Spleen (tissue), 11 donors: Measurements from ENCODE around the gene LAMC1. TPM values are rescaled to one million over a fixed set of nuclear protein-coding genes. Genes with fewer than 3 reads are reported as not detected.

ENCODE experiments used
- DNase-seq: peaks from one replicate; pipeline ENCODE4 v3.0.0-alpha.2; 2020
- H3K27ac ChIP-seq, 8 donors: fragments of 200-600 bp; sonication (generic) in 7 of 8; 1 replicate in 4 of 8; 2 replicates in 4 of 8; pipeline versions ENCODE4 v1.5.0 to v1.8.0; 2016 to 2021; ENCODE audit warnings: inconsistent platforms in 4 of 8, mild to moderate bottlenecking in 4 of 8, moderate library complexity in 1 of 8
- H3K27me3 ChIP-seq, 7 donors: fragments of 200-600 bp; sonication (generic) in 6 of 7; replicated peaks in 1 of 7; 1 replicate in 4 of 7; 2 replicates in 3 of 7; pipeline versions ENCODE4 v1.5.0 to v1.8.0; 2016 to 2021; ENCODE audit warnings: inconsistent platforms in 3 of 7, mild to moderate bottlenecking in 1 of 7
- H3K36me3 ChIP-seq, 6 donors: fragments of 200-600 bp; sonication (generic) in 5 of 6; 1 replicate in 4 of 6; 2 replicates in 2 of 6; pipeline versions ENCODE4 v1.5.0 to v1.8.0; 2016 to 2021; ENCODE audit warnings: inconsistent platforms in 2 of 6
- H3K4me1 ChIP-seq, 6 donors: fragments of 200-600 bp; sonication (generic) in 5 of 6; 1 replicate in 3 of 6; 2 replicates in 3 of 6; pipeline versions ENCODE4 v1.5.0 to v1.8.0; 2016 to 2021; ENCODE audit warnings: inconsistent platforms in 3 of 6
- H3K4me3 ChIP-seq, 8 donors: fragments of 200-600 bp; sonication (generic) in 7 of 8; 1 replicate in 4 of 8; 2 replicates in 4 of 8; pipeline versions ENCODE4 v1.5.0 to v1.8.0; 2016 to 2021; ENCODE audit warnings: inconsistent platforms in 4 of 8, mild to moderate bottlenecking in 4 of 8, moderate library complexity in 2 of 8
- H3K9me3 ChIP-seq, 8 donors: fragments of 200-600 bp; sonication (generic) in 7 of 8; 1 replicate in 4 of 8; 2 replicates in 4 of 8; pipeline versions ENCODE4 v1.5.0 to v1.8.0; 2016 to 2021; ENCODE audit warnings: inconsistent platforms in 4 of 8
- CTCF ChIP-seq, 11 experiments: fragments of 200-600 bp in 7 of 11; fragments of 450-650 bp in 4 of 11; sonication (generic) in 4 of 11; IDR thresholded peaks in 8 of 11; conservative IDR thresholded peaks in 3 of 11; 1 replicate in 7 of 11; 2 replicates in 4 of 11; pipeline versions ENCODE4 v1.4.0 to v1.8.0; 2016 to 2021; ENCODE audit warnings: antibody characterized with exemption in 11 of 11, inconsistent platforms in 4 of 11, mild to moderate bottlenecking in 1 of 11
- POLR2A ChIP-seq, 3 donors: fragments of 450-650 bp; IDR thresholded peaks; one replicate each; pipeline ENCODE4 v1.5.1; 2017; ENCODE audit warnings: antibody characterized with exemption in 3 of 3, mild to moderate bottlenecking in 1 of 3
- POLR2AphosphoS5 ChIP-seq, 3 donors: sonication (generic); formaldehyde crosslinking; IDR thresholded peaks; one replicate each; pipeline ENCODE4 v1.5.1; 2017; ENCODE audit warnings: antibody characterized with exemption in 3 of 3
- WGBS, 5 donors: extraction: QIAGEN DNeasy Blood & Tissue Kit in 3 of 5; methylation state at CpG; one replicate each; pipeline versions ENCODE4 v1.1.5 to v1.1.7; 2013 to 2018; 5-methylcytosine and 5-hydroxymethylcytosine counted together
- intact Hi-C: fragments of 100-400 bp; cut with DNase I; formaldehyde crosslinking; loops from one replicate; pipeline ENCODE4 v1.15.0; 2023; ENCODE audit warnings: low total_unique reads
- polyA plus RNA-seq, 3 donors: library from polyadenylated mRNA; stranded (reverse); fragments of 200-250 nt; gene quantifications; one replicate each; pipeline ENCODE4 v1.2.1, GENCODE V29; 2013
- total RNA-seq, 7 donors: library from RNA; depleted of rRNA in 3 of 7; stranded (reverse); fragments of >200 nt in 3 of 7; fragmentation: NEBNext Ultra II Directional in 4 of 7; extraction: Animal tissue kit (Norgen Biotek cat#: 25700) in 4 of 7; gene quantifications; one replicate each; pipeline versions ENCODE4 v1.1.0 to v1.2.1, GENCODE V29; 2016 to 2021
- donor health status: healthy with polysubstance abuse.
- donor health status: DM: no; HTN: no; CAD: no; lungs with moderate emphysema.
- donor health status: DM: no; HTN: no; CAD: no.
- donor health status: Bipolar disorder and iron deficiency.
- donor health status: healthy.
- donor health status: DM: no; HTN: no; CAD: no.
- donor health status: DM: yes; HTN: yes; CAD: no.

The LAMC1 gene
- total and polyA plus RNA-seq, 10 donors, result 2.7 to 38.5 (median 30.5) TPM

GRCh38 chr1:183101841-183102276 lies 78.6 kb downstream of the LAMC1 start:
- Histone ChIP-seq H3K9me3 (no peaks in the 10 kb centered on the region), H3K36me3 (peaks cover 0 to 16% (median 5%) of the 10 kb centered on the region in 6 donors), H3K27me3 (no peaks in the 10 kb centered on the region), H3K4me3 (no peak overlapping the region), H3K4me1 (peaks cover 0 to 24% (median 10%) of the 10 kb centered on the region in 6 donors), H3K27ac (no peak overlapping the region)
- DNase-seq, result no peak
- intact Hi-C loops, result no loop called here
- WGBS, 5 donors, result 55 to 66% (median 61%) methylated on average over 8 of the region's 8 CpGs
- TF ChIP-seq POLR2AphosphoS5 (IDR thresholded peaks at IDR 0.05), result no peak
- no peak for TF ChIP-seq CTCF (IDR thresholded peaks at IDR 0.05 in 8 of 11, conservative IDR thresholded peaks at IDR 0.05 in 3 of 11)
- no peak for TF ChIP-seq POLR2A (IDR thresholded peaks at IDR 0.05)

- Histone ChIP-seq H3K4me3 (no peak overlapping the region), H3K27ac (no peak overlapping the region), H3K9me3 (no peaks in the 10 kb centered on the region), H3K4me1 (peaks cover 0 to 13% (median 10%) of the 10 kb centered on the region in 6 donors), H3K36me3 (peaks cover 0 to 16% (median 5%) of the 10 kb centered on the region in 6 donors), H3K27me3 (no peaks in the 10 kb centered on the region)
- no peak for DNase-seq
- intact Hi-C loops, result no loop called here
- TF ChIP-seq POLR2AphosphoS5 (IDR thresholded peaks at IDR 0.05) (no peak), POLR2A (IDR thresholded peaks at IDR 0.05) (no peak), CTCF (IDR thresholded peaks at IDR 0.05 in 8 of 11, conservative IDR thresholded peaks at IDR 0.05 in 3 of 11) (no peak)
- WGBS, 5 donors, result 91 to 94% (median 93%) methylated on average over 11 of the region's 11 CpGs
Measured at GRCh38 chr1:183103147-183103546, 79.9 kb downstream of the LAMC1 start.

GRCh38 chr1:183103577-183103976 lies 80.4 kb downstream of the LAMC1 start:
- no peaks in the 10 kb centered on the region for H3K27me3 ChIP-seq
- TF ChIP-seq POLR2A (IDR thresholded peaks at IDR 0.05) (no peak), POLR2AphosphoS5 (IDR thresholded peaks at IDR 0.05) (no peak), CTCF (IDR thresholded peaks at IDR 0.05 in 8 of 11, conservative IDR thresholded peaks at IDR 0.05 in 3 of 11) (no peak)
- H3K4me3 ChIP-seq, result no peak overlapping the region
- peaks cover 0 to 13% (median 10%) of the 10 kb centered on the region in 6 donors for H3K4me1 ChIP-seq
- 85 to 95% (median 89%) methylated on average over 4 of the region's 4 CpGs for WGBS, 5 donors
- intact Hi-C loops, result no loop called here
- no peak overlapping the region for H3K27ac ChIP-seq
- H3K36me3 ChIP-seq, result peaks cover 0 to 16% (median 5%) of the 10 kb centered on the region in 6 donors
- no peaks in the 10 kb centered on the region for H3K9me3 ChIP-seq
- DNase-seq, result no peak

- 46 to 82% (median 63%) methylated on average over 3 of the region's 3 CpGs for WGBS, 5 donors
- no peak for DNase-seq
- Histone ChIP-seq H3K27me3 (no peaks in the 10 kb centered on the region), H3K27ac (no peak overlapping the region), H3K4me1 (peaks cover 0 to 13% (median 10%) of the 10 kb centered on the region in 6 donors), H3K9me3 (no peaks in the 10 kb centered on the region), H3K36me3 (peaks cover 0 to 19% (median 5%) of the 10 kb centered on the region in 6 donors), H3K4me3 (no peak overlapping the region)
- TF ChIP-seq POLR2A (IDR thresholded peaks at IDR 0.05), result no peak
- intact Hi-C loops, result no loop called here
Measured at GRCh38 chr1:183105449-183105848, 82.2 kb downstream of the LAMC1 start.

GRCh38 chr1:183106166-183106565 lies 82.9 kb downstream of the LAMC1 start:
- Histone ChIP-seq H3K27me3 (no peaks in the 10 kb centered on the region), H3K36me3 (peaks cover 0 to 22% (median 5%) of the 10 kb centered on the region in 6 donors), H3K4me1 (peaks cover 0 to 13% (median 10%) of the 10 kb centered on the region in 6 donors), H3K27ac (no peak overlapping the region), H3K9me3 (no peaks in the 10 kb centered on the region), H3K4me3 (no peak overlapping the region)
- intact Hi-C loops, result no loop called here
- TF ChIP-seq CTCF (IDR thresholded peaks at IDR 0.05 in 8 of 11, conservative IDR thresholded peaks at IDR 0.05 in 3 of 11) (no peak), POLR2A (IDR thresholded peaks at IDR 0.05) (no peak), POLR2AphosphoS5 (IDR thresholded peaks at IDR 0.05) (no peak)
- no peak for DNase-seq
- 79 to 92% (median 88%) methylated on average over 4 of the region's 4 CpGs for WGBS, 5 donors
